Fibroblast of the conjunctiva (primary cell): Measurements from ENCODE around the gene CDC42EP4.

ENCODE experiments used
- DNase-seq: peaks from one replicate; pipeline ENCODE4 v3.0.0-alpha.2; 2010; ENCODE audit warnings: low read depth

The CDC42EP4 gene

GRCh38 chr17:73311781-73312641 lies at the start of gene CDC42EP4:
CDC42EP4 (minus strand) TSS chr17:73312001; CDS start chr17:73286500, 25,501 bp downstream.
- peak; percentile 91 for DNase-seq

GRCh38 chr17:73360961-73361761 lies 49.4 kb upstream of the CDC42EP4 start:
- DNase-seq, result no peak

- DNase-seq, result no peak
Observed at GRCh38 chr17:73359987-73360410, 48.2 kb upstream of the CDC42EP4 start.

- no peak for DNase-seq
Observed at GRCh38 chr17:73359352-73359751, 47.6 kb upstream of the CDC42EP4 start.

GRCh38 chr17:73358668-73359067 lies 46.9 kb upstream of the CDC42EP4 start:
- no peak for DNase-seq

GRCh38 chr17:73357981-73358380 lies 46.2 kb upstream of the CDC42EP4 start:
- DNase-seq, result no peak

GRCh38 chr17:73357318-73357717 lies 45.5 kb upstream of the CDC42EP4 start:
- DNase-seq, result no peak

- no peak for DNase-seq
Observed at GRCh38 chr17:73356561-73357170, 44.9 kb upstream of the CDC42EP4 start.

GRCh38 chr17:73354423-73355284 lies 42.9 kb upstream of the CDC42EP4 start:
- DNase-seq, result no peak

GRCh38 chr17:73352261-73352660 lies 40.5 kb upstream of the CDC42EP4 start:
- no peak for DNase-seq

GRCh38 chr17:73351764-73352163 lies 40.0 kb upstream of the CDC42EP4 start:
- no peak for DNase-seq

GRCh38 chr17:73350864-73351263 lies 39.1 kb upstream of the CDC42EP4 start:
- no peak for DNase-seq

- DNase-seq, result no peak
Observed at GRCh38 chr17:73349647-73350046, 37.8 kb upstream of the CDC42EP4 start.

GRCh38 chr17:73349138-73349537 lies 37.3 kb upstream of the CDC42EP4 start:
- DNase-seq, result no peak

- DNase-seq, result no peak
Observed at GRCh38 chr17:73348829-73349095, 37.0 kb upstream of the CDC42EP4 start.

GRCh38 chr17:73348018-73348828 lies 36.4 kb upstream of the CDC42EP4 start:
- DNase-seq, result no peak

GRCh38 chr17:73347351-73347750 lies 35.5 kb upstream of the CDC42EP4 start:
- no peak for DNase-seq

GRCh38 chr17:73346501-73347162 lies 34.8 kb upstream of the CDC42EP4 start:
- no peak for DNase-seq

- no peak for DNase-seq
Observed at GRCh38 chr17:73343739-73344454, 32.1 kb upstream of the CDC42EP4 start.

- peak; percentile 92 for DNase-seq
Observed at GRCh38 chr17:73343168-73343634, 31.4 kb upstream of the CDC42EP4 start.
